Activated T-cell treated with anti-CD3 and anti-CD28 coated beads, Interleukin-2, amount 50 U/mL, for 48 hours (primary cell): ENCODE results near the gene CLEC4D.
A peak's percentile ranks its signal among the peaks of the same experiment; 100 is the strongest.
"Not testable (repeated sequence)": the region's sequence is repeated elsewhere in the genome, so short reads cannot be mapped to it uniquely, and the experiment has no call there.

Source experiments
- DNase-seq, 2 experiments: peaks; one replicate each; pipeline ENCODE4 v3.0.0-alpha.2; 2020

The CLEC4D gene

GRCh38 chr12:8537820-8538219, 24.5 kb downstream of the CLEC4D start:
- DNase-seq = peak in 1 of 2 experiments; percentile 23

- not testable (repeated sequence) for DNase-seq
Observed at GRCh38 chr12:8540831-8541230, 27.5 kb downstream of the CLEC4D start, which contains the start of gene CLEC4E. CLEC4E (minus strand) TSS chr12:8540905; CDS start chr12:8540797, 108 bp downstream.

GRCh38 chr12:8541562-8541961, 28.3 kb downstream of the CLEC4D start:
- DNase-seq = no peak

- DNase-seq = peak; percentile 65 to 75
Observed at GRCh38 chr12:8544295-8544694, 31.0 kb downstream of the CLEC4D start.

- DNase-seq = no peak
Observed at GRCh38 chr12:8546591-8546990, 33.3 kb downstream of the CLEC4D start.

- no peak for DNase-seq
Observed at GRCh38 chr12:8547645-8548044, 34.3 kb downstream of the CLEC4D start.

- no peak for DNase-seq
Observed at GRCh38 chr12:8548192-8548591, 34.9 kb downstream of the CLEC4D start.

GRCh38 chr12:8549381-8549780, 36.1 kb downstream of the CLEC4D start:
- no peak for DNase-seq

- no peak for DNase-seq
Observed at GRCh38 chr12:8553088-8553627, 39.9 kb downstream of the CLEC4D start.

- no peak for DNase-seq
Observed at GRCh38 chr12:8554451-8555195, 41.3 kb downstream of the CLEC4D start.

- DNase-seq = no peak
Observed at GRCh38 chr12:8556531-8557097, 43.3 kb downstream of the CLEC4D start.

GRCh38 chr12:8559676-8560075, 46.4 kb downstream of the CLEC4D start:
- no peak for DNase-seq

GRCh38 chr12:8561011-8561410, 47.7 kb downstream of the CLEC4D start:
- DNase-seq = no peak

GRCh38 chr12:8562310-8562709, 49.0 kb downstream of the CLEC4D start:
- peak; percentile 26 to 29 for DNase-seq

GRCh38 chr12:8563356-8563755, 50.1 kb downstream of the CLEC4D start:
- DNase-seq = no peak

GRCh38 chr12:8564656-8565055, 51.4 kb downstream of the CLEC4D start:
- no peak for DNase-seq

- not testable (repeated sequence) for DNase-seq
Observed at GRCh38 chr12:8566052-8566451, 52.7 kb downstream of the CLEC4D start.

- DNase-seq = no peak
Observed at GRCh38 chr12:8566525-8566924, 53.2 kb downstream of the CLEC4D start.
